ENCODE measurements around the gene NRXN3. TPM values are rescaled to one million over a fixed set of nuclear protein-coding genes. Genes with fewer than 3 reads are reported as not detected.

The NRXN3 gene
- polyA plus RNA-seq, 1 donor from 2014 or later: 110 TPM

DNA sequence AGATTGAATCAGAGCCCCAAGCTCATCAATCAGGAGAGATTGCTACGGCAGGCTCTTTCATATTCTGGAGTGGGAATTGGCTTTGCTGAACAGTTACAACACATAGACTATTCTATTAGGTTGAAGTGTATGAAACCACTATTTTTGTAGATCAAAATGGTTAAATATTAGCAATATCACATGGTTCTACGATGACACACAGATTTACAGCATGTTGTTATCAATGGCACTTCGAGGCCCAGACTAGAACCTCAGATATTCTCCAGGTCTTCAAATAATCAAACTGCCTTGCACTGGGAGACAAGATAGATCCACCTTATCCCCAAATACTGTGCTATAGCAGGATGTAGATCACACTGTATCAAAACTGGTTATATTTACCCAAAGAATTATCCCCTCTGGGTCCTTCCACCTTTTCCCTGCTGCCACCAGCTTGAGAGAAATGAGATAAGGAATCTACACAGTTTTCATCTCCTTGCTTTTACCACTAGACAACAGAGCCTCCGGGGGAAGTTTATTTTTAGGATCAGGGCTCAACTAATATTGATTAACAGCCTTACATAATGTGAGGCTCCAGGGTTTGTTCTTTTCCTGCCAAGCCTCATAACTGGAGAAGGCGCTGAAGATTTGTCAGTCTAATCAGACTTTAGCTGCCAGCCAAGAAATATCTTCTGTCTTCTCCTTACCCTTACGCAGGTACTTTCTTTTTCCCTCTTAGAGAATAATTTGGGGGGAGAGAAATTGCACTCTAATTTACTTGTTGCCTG, 1534.1 kb downstream of the NRXN3 start:
- Histone ChIP-seq H3K27me3 (ENCODE audit: insufficient read depth, low read depth, low read length) (no peaks in the 10 kb centered on the region), H3K36me3 (ENCODE audit: insufficient read depth, low read length) (peaks cover 4% of the 10 kb centered on the region), H3K9me2 (ENCODE audit: insufficient read depth, low read length) (no peaks in the 10 kb centered on the region), H3K27ac (ENCODE audit: low read length) (no peak overlapping the region), H2AFZ (ENCODE audit: low read depth, low read length) (no peak overlapping the region), H3K4me3 (ENCODE audit: low read length) (no peak overlapping the region), H3K9me3 (ENCODE audit: low read length) (no peaks in the 10 kb centered on the region), H3F3A (ENCODE audit: insufficient read depth, low read length, poor library complexity, severe bottlenecking) (peaks cover 4% of the 10 kb centered on the region), H3K9ac (ENCODE audit: low read length) (no peak overlapping the region), H3K4me2 (ENCODE audit: low read length) (no peak overlapping the region), H4K20me1 (ENCODE audit: insufficient read depth) (no peaks in the 10 kb centered on the region), H3K79me2 (replicated peaks; ENCODE audit: insufficient read depth, low read length) (no peaks in the 10 kb centered on the region)
- TF ChIP-seq TAF1 (IDR thresholded peaks at IDR 0.05; ENCODE audit: low read depth) (no peak), SMC3 (conservative IDR thresholded peaks at IDR 0.05; ENCODE audit: poor library complexity) (no peak), EP300 (conservative IDR thresholded peaks at IDR 0.05; ENCODE audit: poor library complexity, severe bottlenecking) (no peak), EZH2 (IDR thresholded peaks at IDR 0.05; ENCODE audit: borderline replicate concordance, insufficient read depth, low read length, poor library complexity, severe bottlenecking) (no peak), MXI1 (conservative IDR thresholded peaks at IDR 0.05; ENCODE audit: poor library complexity, severe bottlenecking) (no peak), POLR2AphosphoS5 (IDR thresholded peaks at IDR 0.05) (no peak), RAD21 (conservative IDR thresholded peaks at IDR 0.05) (no peak)
- TF ChIP-seq, protein P1, sequence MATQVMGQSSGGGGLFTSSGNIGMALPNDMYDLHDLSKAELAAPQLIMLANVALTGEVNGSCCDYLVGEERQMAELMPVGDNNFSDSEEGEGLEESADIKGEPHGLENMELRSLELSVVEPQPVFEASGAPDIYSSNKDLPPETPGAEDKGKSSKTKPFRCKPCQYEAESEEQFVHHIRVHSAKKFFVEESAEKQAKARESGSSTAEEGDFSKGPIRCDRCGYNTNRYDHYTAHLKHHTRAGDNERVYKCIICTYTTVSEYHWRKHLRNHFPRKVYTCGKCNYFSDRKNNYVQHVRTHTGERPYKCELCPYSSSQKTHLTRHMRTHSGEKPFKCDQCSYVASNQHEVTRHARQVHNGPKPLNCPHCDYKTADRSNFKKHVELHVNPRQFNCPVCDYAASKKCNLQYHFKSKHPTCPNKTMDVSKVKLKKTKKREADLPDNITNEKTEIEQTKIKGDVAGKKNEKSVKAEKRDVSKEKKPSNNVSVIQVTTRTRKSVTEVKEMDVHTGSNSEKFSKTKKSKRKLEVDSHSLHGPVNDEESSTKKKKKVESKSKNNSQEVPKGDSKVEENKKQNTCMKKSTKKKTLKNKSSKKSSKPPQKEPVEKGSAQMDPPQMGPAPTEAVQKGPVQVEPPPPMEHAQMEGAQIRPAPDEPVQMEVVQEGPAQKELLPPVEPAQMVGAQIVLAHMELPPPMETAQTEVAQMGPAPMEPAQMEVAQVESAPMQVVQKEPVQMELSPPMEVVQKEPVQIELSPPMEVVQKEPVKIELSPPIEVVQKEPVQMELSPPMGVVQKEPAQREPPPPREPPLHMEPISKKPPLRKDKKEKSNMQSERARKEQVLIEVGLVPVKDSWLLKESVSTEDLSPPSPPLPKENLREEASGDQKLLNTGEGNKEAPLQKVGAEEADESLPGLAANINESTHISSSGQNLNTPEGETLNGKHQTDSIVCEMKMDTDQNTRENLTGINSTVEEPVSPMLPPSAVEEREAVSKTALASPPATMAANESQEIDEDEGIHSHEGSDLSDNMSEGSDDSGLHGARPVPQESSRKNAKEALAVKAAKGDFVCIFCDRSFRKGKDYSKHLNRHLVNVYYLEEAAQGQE (IDR thresholded peaks at IDR 0.05; ENCODE audit: borderline replicate concordance): no peak
- TF ChIP-seq, protein P2, sequence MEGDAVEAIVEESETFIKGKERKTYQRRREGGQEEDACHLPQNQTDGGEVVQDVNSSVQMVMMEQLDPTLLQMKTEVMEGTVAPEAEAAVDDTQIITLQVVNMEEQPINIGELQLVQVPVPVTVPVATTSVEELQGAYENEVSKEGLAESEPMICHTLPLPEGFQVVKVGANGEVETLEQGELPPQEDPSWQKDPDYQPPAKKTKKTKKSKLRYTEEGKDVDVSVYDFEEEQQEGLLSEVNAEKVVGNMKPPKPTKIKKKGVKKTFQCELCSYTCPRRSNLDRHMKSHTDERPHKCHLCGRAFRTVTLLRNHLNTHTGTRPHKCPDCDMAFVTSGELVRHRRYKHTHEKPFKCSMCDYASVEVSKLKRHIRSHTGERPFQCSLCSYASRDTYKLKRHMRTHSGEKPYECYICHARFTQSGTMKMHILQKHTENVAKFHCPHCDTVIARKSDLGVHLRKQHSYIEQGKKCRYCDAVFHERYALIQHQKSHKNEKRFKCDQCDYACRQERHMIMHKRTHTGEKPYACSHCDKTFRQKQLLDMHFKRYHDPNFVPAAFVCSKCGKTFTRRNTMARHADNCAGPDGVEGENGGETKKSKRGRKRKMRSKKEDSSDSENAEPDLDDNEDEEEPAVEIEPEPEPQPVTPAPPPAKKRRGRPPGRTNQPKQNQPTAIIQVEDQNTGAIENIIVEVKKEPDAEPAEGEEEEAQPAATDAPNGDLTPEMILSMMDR (IDR thresholded peaks at IDR 0.05; ENCODE audit: poor library complexity, severe bottlenecking): no peak

DNA sequence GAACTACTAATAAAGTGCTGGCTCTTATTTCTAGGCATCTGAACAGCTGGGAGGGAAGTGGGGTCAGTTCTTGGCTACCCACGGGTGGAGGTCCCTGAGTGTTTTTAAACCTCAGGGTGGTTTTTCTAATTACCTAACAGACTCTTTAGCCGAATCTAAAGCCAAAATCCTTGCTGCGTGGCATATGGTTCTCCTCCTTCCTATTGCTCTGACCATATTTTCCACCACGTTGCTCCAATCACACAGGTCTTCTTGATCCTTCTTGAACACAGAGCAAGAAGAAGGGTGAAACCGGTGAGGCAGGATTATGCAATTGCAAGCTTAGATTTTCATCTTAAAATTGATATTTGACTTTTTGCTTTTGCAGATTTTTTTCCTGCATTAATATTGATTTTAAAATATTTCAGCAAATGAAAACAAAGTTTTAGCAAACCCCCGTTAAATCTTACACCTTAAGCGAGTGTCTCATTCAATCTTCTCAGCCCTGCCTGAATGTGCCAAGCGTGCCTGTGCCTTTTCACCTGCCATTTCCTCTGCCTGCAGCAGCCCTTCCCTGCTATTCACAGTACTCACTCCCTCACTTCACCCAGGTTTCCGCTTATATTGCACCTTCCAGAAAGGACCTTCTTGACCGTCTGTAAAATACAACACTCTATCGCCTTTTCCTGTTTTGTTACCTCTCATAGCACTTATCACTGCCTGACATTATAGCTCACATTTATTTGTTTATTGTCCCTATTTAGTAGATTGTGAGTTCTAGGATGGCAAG, 1535.1 kb downstream of the NRXN3 start:
- no peak overlapping the region for H3K4me3 ChIP-seq (ENCODE audit: low read length)
- no peak overlapping the region for H3K9ac ChIP-seq (ENCODE audit: low read length)
- no peak overlapping the region for H3K4me2 ChIP-seq (ENCODE audit: low read length)
- no peaks in the 10 kb centered on the region for H3K9me2 ChIP-seq (ENCODE audit: insufficient read depth, low read length)
- no peak overlapping the region for H3K27ac ChIP-seq (ENCODE audit: low read length)
- H3K79me2 ChIP-seq (replicated peaks; ENCODE audit: insufficient read depth, low read length): no peaks in the 10 kb centered on the region
- H4K20me1 ChIP-seq (ENCODE audit: insufficient read depth): no peaks in the 10 kb centered on the region
- no peak overlapping the region for H2AFZ ChIP-seq (ENCODE audit: low read depth, low read length)
- peaks cover 7% of the 10 kb centered on the region for H3F3A ChIP-seq (ENCODE audit: insufficient read depth, low read length, poor library complexity, severe bottlenecking)
- H3K27me3 ChIP-seq (ENCODE audit: insufficient read depth, low read depth, low read length): no peaks in the 10 kb centered on the region
- TF ChIP-seq SMC3 (conservative IDR thresholded peaks at IDR 0.05; ENCODE audit: poor library complexity): no peak
- TF ChIP-seq POLR2AphosphoS5 (IDR thresholded peaks at IDR 0.05): no peak
- no peak for TF ChIP-seq MXI1 (conservative IDR thresholded peaks at IDR 0.05; ENCODE audit: poor library complexity, severe bottlenecking)
- no peak for TF ChIP-seq EP300 (conservative IDR thresholded peaks at IDR 0.05; ENCODE audit: poor library complexity, severe bottlenecking)
- TF ChIP-seq TAF1 (IDR thresholded peaks at IDR 0.05; ENCODE audit: low read depth): no peak
- TF ChIP-seq, protein P1 (IDR thresholded peaks at IDR 0.05; ENCODE audit: borderline replicate concordance): no peak
- TF ChIP-seq RAD21 (conservative IDR thresholded peaks at IDR 0.05): no peak
- no peak for TF ChIP-seq EZH2 (IDR thresholded peaks at IDR 0.05; ENCODE audit: borderline replicate concordance, insufficient read depth, low read length, poor library complexity, severe bottlenecking)
- TF ChIP-seq, protein P2 (IDR thresholded peaks at IDR 0.05; ENCODE audit: poor library complexity, severe bottlenecking): no peak
- peaks cover 4% of the 10 kb centered on the region for H3K36me3 ChIP-seq (ENCODE audit: insufficient read depth, low read length)
- H3K9me3 ChIP-seq (ENCODE audit: low read length): no peaks in the 10 kb centered on the region
